Glutamatergic neuron (in vitro differentiated cells): ENCODE data around the gene LAMB1. TPM values are rescaled to one million over a fixed set of nuclear protein-coding genes. Genes with fewer than 3 reads are reported as not detected.

Experiments used
- DNase-seq: peaks from one replicate; pipeline ENCODE4 v3.0.0; 2022
- H3K27ac Mint-ChIP-seq: one replicate; pipeline ENCODE4 v1.8.0; 2020; ENCODE audit warnings: mild to moderate bottlenecking, mixed read lengths, inconsistent platforms; ENCODE audit not compliant: unreplicated experiment
- H3K27me3 Mint-ChIP-seq: one replicate; pipeline ENCODE4 v1.8.0; 2020; ENCODE audit warnings: mild to moderate bottlenecking, moderate library complexity, mixed read lengths, inconsistent platforms; ENCODE audit not compliant: unreplicated experiment
- H3K36me3 Mint-ChIP-seq: one replicate; pipeline ENCODE4 v1.8.0; 2020; ENCODE audit warnings: mild to moderate bottlenecking, mixed read lengths, inconsistent platforms; ENCODE audit not compliant: unreplicated experiment
- H3K4me1 Mint-ChIP-seq: one replicate; pipeline ENCODE4 v1.8.0; 2020; ENCODE audit warnings: mild to moderate bottlenecking, low read depth, mixed read lengths, inconsistent platforms; ENCODE audit not compliant: unreplicated experiment
- H3K4me3 Mint-ChIP-seq: one replicate; pipeline ENCODE4 v1.8.0; 2020; ENCODE audit warnings: mild to moderate bottlenecking, mixed read lengths, inconsistent platforms; ENCODE audit not compliant: unreplicated experiment
- H3K9me3 Mint-ChIP-seq: one replicate; pipeline ENCODE4 v1.8.0; 2020; ENCODE audit warnings: mild to moderate bottlenecking, moderate library complexity, mixed read lengths, inconsistent platforms; ENCODE audit not compliant: unreplicated experiment
- CTCF ChIP-seq: fragments of 200-600 bp; sonication (generic); IDR thresholded peaks from one replicate; pipeline ENCODE4 v1.5.0; 2021; ENCODE audit not compliant: partially characterized antibody, unreplicated experiment
- total RNA-seq: library from RNA; stranded (reverse); fragmentation: NEBNext Ultra II Directional; extraction: Animal tissue kit (Norgen Biotek cat#: 25700); gene quantifications from one replicate; pipeline ENCODE4 v1.2.1, GENCODE V29; 2021; ENCODE audit not compliant: unreplicated experiment

Gene LAMB1
- total RNA-seq, 1 donor from 2014 or later: 326 TPM

GRCh38 chr7:107874111-107874510, 128.8 kb downstream of the LAMB1 start:
- DNase-seq: no peak
- Mint-ChIP-seq H3K36me3 (no peaks in the 10 kb centered on the region), H3K4me1 (no peaks in the 10 kb centered on the region), H3K4me3 (no peak overlapping the region), H3K27me3 (no peaks in the 10 kb centered on the region), H3K27ac (no peak overlapping the region), H3K9me3 (no peaks in the 10 kb centered on the region)
- no peak for TF ChIP-seq CTCF

Other genes starting within 250 kb of the LAMB1 start
- not detected for gene SLC26A3, start 199.9 kb downstream of the LAMB1 start, total RNA-seq
- 75.9 TPM for gene DLD, start 112.0 kb downstream of the LAMB1 start, total RNA-seq
- not detected for gene LAMB4, start 127.2 kb upstream of the LAMB1 start, total RNA-seq